ENCODE data around the gene ANGPTL4. TPM values are rescaled to one million over a fixed set of nuclear protein-coding genes. Genes with fewer than 3 reads are reported as not detected.

Gene ANGPTL4
- total and polyA plus RNA-seq, 9 of the 15 experiments (the other 6 are each of a cell fraction or from before 2014, with no cell fraction given), result 0.05 to 0.77 (median 0.22) TPM; not detected in 4

- TF ChIP-seq TCF7L2 (IDR thresholded peaks at IDR 0.05; ENCODE audit: low read depth, low read length) (no peak), DPF2 (IDR thresholded peaks at IDR 0.05) (no peak), BRF1 (IDR thresholded peaks at IDR 0.05; ENCODE audit: borderline replicate concordance, extremely low read depth, insufficient read length) (no peak), U2AF2 (optimal IDR thresholded peaks at IDR 0.05; ENCODE audit: low read depth, low read length) (no peak), ARHGAP35 (IDR thresholded peaks at IDR 0.05; ENCODE audit: partially characterized antibody) (peak; percentile 94), ZNF444 (CRISPR knock-in tag; IDR thresholded peaks at IDR 0.05) (no peak), TEAD2 (tag; IDR thresholded peaks at IDR 0.05) (no peak), ZNF274 (IDR thresholded peaks at IDR 0.05; ENCODE audit: borderline replicate concordance, low read depth, low read length) (no peak), E2F4 (CRISPR knock-in tag; IDR thresholded peaks at IDR 0.05; ENCODE audit: low read depth) (no peak), CC2D1A (IDR thresholded peaks at IDR 0.05) (peak; percentile 6; the same call in 1 of the 2 replicates), ATF3 (IDR thresholded peaks at IDR 0.05) (peak; percentile 25; the same call in 1 of the 2 replicates), ATF3 (CRISPR knock-in tag; conservative IDR thresholded peaks at IDR 0.05) (no peak; the same call in 1 of the 2 replicates), POLR3A (IDR thresholded peaks at IDR 0.05; ENCODE audit: borderline replicate concordance, extremely low read depth, insufficient read depth, insufficient read length) (no peak), STAT5B (CRISPR knock-in tag; IDR thresholded peaks at IDR 0.05) (no peak), ZBTB34 (CRISPR knock-in tag; IDR thresholded peaks at IDR 0.05) (no peak)
- TF ChIP-seq, protein P1, sequence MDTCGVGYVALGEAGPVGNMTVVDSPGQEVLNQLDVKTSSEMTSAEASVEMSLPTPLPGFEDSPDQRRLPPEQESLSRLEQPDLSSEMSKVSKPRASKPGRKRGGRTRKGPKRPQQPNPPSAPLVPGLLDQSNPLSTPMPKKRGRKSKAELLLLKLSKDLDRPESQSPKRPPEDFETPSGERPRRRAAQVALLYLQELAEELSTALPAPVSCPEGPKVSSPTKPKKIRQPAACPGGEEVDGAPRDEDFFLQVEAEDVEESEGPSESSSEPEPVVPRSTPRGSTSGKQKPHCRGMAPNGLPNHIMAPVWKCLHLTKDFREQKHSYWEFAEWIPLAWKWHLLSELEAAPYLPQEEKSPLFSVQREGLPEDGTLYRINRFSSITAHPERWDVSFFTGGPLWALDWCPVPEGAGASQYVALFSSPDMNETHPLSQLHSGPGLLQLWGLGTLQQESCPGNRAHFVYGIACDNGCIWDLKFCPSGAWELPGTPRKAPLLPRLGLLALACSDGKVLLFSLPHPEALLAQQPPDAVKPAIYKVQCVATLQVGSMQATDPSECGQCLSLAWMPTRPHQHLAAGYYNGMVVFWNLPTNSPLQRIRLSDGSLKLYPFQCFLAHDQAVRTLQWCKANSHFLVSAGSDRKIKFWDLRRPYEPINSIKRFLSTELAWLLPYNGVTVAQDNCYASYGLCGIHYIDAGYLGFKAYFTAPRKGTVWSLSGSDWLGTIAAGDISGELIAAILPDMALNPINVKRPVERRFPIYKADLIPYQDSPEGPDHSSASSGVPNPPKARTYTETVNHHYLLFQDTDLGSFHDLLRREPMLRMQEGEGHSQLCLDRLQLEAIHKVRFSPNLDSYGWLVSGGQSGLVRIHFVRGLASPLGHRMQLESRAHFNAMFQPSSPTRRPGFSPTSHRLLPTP (IDR thresholded peaks at IDR 0.05; ENCODE audit: borderline replicate concordance, extremely low read depth, insufficient read length), result no peak
- TF ChIP-seq, protein P2, sequence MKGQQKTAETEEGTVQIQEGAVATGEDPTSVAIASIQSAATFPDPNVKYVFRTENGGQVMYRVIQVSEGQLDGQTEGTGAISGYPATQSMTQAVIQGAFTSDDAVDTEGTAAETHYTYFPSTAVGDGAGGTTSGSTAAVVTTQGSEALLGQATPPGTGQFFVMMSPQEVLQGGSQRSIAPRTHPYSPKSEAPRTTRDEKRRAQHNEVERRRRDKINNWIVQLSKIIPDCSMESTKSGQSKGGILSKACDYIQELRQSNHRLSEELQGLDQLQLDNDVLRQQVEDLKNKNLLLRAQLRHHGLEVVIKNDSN (CRISPR knock-in tag; IDR thresholded peaks at IDR 0.05), result peak; percentile 96
- TF ChIP-seq, protein P3, sequence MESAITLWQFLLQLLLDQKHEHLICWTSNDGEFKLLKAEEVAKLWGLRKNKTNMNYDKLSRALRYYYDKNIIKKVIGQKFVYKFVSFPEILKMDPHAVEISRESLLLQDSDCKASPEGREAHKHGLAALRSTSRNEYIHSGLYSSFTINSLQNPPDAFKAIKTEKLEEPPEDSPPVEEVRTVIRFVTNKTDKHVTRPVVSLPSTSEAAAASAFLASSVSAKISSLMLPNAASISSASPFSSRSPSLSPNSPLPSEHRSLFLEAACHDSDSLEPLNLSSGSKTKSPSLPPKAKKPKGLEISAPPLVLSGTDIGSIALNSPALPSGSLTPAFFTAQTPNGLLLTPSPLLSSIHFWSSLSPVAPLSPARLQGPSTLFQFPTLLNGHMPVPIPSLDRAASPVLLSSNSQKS (CRISPR knock-in tag; IDR thresholded peaks at IDR 0.05), result no peak
Observed at GRCh38 chr19:8321067-8321985, 42.6 kb upstream of the ANGPTL4 start, which contains the start of the genes NDUFA7 and RPS28 (continued).
